Activated T-helper 9 cell treated with anti-CD3 and anti-CD28 coated beads, Interleukin-2, amount 50 U/mL, for 16 hours (primary cell): ENCODE data around the gene CEP152.
"Not testable (repeated sequence)": the region's sequence is repeated elsewhere in the genome, so short reads cannot be mapped to it uniquely, and the experiment has no call there.

Experiments
- DNase-seq: peaks from one replicate; pipeline ENCODE4 v3.0.0-alpha.2; 2020; ENCODE audit warnings: low read depth

CEP152 gene

DNA sequence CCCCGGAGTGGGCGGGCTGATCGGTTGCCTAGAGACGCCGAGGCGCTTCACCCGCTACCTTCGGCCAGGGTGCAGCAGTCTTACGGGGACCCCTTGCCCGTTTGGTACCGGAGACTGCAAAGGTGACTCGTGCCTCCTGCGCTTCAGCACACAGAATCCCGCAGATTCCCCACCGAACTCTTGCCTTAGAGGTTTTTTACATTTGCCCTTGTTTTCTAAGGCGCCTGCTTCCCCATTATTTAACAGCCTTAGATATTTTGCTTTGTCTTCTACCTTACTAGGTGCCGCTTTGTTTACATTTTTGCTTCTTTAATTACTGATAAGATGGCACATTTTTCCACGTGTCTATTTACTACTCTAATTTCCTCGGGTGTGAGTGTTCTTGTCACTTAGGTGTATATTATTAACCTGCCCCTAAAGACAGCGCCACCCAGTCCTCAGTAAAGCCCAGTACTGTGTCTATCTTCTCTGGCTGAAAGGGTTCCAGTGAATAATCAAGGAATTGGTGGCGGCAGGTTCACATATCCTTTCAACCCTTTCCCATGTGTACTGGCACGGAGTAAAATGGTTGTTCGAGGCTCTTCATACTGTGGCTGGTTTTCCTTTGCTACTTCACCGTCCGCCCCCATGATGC is 573 bp upstream of the CEP152 start:
- DNase-seq: no peak

DNA sequence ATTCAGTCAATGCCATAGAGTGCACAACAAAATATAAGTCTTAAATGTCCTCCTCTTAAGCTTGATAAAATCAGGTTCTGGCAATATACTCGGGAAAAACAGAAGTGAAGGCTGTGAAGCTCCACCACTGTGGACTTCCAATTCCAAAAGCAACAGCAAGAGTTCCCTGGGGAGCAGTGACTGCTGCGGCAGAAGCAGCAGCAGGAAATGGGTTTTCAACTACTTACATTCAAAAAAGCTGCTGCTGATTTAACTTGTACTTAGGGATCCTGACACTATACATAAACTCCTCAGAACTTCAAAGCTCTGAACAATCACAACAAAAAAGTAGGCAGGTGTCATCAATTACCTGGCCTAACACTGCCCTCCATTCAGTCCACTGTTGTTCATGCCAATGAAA is 4.7 kb downstream of the CEP152 start:
- no peak for DNase-seq

DNA sequence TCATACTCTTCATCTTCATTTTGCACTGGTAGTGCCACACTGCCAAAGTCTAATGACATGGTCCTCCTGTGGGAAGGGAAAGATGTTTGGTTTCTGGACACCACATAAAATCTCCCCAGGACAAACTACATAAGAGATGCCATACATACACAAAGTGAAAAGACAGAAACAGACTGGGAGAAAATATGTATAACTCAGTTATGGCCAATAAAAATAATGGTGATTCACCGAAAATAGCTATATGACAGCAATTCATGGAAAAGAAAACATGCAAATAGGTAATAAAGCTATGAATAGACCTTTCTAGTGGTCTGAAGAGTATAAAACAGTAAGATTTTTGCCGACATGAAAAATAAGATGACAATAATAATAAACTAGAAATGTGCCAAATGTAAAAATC is 5.3 kb downstream of the CEP152 start:
- no peak for DNase-seq

DNA sequence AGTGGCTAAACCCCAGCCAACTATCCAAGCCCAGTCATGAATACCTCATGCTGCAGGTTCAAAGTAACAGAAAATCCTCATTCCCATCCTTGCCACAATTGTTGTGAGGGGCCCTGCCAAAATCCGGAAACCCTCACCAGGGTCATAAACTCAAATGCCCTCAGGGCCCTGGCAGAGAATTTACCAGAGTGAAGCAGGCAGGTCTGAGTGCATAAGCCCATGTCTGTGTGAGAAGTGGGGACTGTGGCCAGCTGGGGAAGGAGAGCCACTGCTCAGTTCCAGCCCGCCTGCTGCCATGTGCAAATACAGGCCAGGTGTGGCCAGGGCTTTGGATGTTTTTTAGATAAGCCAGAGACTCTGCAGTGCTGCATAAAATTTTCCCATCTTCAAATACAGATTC is 7.0 kb downstream of the CEP152 start:
- DNase-seq: no peak

DNA sequence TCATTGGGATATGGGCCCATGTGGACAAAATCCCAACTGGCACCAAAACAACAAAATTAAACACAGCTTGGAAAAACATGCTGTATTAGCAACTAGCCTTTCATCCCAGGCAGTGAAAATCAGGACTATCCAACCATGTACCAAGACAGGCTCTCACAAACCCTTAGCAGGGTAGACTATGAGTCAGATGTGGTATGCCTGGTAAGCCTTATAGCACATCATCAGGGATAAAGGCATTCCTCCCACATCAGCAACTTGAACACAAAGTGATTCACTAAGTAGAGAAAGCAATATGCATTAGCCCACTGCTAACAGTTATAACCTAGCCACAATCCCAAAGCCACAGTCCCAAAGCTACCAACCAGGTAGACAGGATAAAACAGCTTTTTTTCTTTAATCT is 8.0 kb downstream of the CEP152 start:
- DNase-seq: no peak

DNA sequence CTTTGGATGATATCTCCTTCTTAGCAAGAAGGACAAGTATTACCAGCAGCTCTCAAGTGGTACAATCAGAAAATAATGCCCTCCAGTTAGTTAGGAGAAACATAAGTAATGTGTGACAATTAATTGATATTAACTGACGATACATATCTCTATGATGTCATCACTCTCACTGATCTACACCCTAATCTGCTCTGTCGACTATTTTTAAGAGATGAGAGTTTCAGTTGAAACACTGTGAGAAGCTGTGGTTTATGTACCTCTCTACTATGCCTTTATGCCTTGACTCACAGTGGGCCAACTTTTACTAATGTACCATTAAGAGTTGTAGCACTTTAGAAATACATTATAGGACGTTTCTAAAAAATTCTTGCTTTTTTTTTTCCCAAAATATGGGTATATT is 8.6 kb downstream of the CEP152 start:
- no peak for DNase-seq

DNA sequence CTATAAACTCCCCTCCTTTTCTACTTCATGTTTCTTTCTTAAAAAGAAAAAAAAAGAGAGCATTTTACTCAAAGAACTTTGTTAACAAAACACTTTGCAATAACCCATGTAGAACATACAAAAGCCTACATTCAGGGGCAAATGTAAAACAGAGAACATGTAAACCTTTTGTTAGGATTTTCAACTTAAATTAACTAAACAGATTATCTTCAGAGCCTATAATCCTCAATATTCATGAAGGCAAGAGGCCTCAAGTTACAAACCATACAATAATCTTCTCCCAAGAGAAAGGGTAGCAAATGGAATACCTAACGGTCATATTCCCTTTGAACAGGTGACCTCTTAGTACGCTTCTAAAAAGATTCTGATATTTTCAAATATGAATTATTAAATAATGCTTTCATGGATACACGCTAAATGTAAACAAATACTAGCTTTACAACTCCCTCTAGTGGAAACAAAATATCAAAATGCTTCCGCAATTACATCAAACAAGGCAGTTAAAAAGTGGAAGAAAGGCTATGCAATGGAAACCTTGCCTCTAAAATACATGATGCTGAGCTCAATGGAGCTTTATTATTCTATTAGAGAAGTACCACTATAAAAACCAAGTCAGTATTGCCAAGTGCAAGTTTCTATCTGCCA is 9.9 kb downstream of the CEP152 start:
- DNase-seq: no peak

DNA sequence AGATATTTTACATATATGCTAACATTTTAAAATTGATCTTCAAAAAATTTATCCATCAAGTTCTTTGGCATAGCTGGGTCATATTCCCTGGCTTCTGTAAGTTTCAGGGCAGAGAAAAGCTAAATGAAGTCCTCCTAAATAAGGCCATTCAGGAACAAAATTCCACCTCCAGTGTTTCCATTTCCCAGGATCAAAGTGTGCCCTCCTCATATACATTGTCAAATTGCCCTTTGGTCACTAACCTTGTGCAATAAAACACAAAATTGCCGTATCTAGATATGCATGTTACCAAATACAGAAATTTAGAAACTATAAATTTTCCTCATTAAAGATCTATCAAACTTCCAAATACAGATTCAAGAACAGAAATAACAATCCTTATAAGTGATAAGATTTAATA is 10.6 kb downstream of the CEP152 start:
- DNase-seq: no peak

DNA sequence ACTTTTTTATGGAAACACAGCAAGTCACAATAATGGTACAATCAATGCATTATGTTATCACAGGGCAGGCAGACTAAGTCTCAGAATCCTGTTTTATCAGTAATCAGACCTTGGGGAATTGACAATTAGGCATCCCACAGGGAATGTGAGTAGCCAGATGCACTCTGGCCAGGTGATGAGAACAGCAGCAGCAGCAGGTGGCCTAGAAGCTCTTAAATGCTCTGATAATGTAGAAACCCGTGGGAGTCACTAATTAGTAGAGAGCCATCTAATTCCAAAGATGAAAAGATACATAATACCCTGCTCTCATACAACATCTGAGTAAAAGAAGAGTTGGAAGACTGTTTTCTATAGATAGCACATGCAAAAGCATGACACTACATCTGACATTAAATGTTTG is 12.6 kb downstream of the CEP152 start:
- no peak for DNase-seq

DNA sequence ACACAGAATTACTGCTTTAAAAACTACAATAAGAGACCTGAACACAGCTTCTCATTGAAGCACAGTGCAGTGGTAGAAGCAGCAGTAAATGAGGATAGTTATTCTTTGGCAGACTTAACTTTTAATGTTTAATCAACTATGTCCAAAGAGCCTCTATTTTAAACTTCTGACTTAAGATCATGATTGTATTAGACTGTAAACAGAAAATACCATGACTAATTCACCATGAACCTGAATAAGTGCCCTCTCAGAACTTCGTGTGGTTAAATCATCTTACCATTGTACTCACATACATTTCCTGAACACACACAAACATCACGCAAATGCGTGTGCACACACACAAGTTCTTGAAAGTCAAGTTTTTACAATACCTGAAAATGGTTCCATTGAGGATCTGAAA is 13.9 kb downstream of the CEP152 start:
- DNase-seq: no peak

DNA sequence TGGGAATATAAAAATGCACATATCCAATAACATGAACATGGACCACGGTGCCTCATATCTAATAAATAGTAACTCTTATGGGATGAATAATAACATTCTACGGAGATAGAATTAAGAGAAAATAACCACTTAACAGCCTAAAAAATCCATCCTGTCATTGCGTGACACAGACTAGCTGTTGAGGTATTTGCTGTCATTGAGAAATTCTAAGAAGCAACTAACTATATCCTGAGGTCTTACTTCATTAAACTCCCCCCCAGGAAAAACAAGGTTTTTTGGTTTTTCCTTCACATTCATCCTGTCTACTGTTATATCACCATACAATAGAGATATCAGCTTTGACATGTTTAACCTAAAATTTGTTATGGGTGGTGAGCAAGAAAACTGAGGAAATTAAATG is 14.3 kb downstream of the CEP152 start:
- no peak for DNase-seq

DNA sequence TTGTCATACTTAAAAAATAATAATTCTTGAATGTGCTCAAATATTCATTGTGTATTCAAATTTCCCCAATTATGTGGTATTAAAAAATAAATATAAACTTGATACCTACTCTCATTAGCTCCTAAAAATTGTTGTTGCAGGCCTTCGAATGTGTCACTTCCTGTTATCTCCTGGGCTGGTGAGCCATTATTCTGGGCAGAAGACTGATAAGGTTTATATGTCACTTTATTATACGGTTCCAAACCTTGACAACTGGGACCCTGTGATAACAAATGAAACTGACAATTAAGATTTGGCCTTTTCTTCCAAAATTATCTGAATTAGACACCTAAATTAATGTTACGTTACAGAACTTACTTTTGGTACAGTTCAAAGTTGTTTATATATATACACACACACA is 15.0 kb downstream of the CEP152 start:
- DNase-seq: no peak

DNA sequence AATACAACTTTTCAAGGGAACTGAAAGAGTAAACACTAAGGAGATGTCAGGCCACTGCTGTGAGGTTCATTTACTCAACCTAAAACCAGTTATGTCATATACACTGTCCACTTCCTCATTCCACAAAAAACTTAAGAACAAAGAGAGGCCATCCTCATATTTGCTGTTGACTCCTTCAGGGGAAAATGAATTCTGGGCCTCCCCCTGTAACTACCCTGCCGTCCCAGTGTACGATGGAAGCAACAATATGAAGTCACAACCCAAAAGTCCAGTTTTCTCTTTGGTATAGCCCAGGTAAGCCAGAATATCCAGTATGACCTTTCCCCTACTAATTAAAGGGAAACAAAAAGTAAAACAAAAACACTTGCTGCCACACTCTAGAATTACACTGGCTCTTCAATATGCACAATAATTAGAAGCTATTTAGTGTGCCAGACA is 16.2 kb downstream of the CEP152 start:
- no peak for DNase-seq

DNA sequence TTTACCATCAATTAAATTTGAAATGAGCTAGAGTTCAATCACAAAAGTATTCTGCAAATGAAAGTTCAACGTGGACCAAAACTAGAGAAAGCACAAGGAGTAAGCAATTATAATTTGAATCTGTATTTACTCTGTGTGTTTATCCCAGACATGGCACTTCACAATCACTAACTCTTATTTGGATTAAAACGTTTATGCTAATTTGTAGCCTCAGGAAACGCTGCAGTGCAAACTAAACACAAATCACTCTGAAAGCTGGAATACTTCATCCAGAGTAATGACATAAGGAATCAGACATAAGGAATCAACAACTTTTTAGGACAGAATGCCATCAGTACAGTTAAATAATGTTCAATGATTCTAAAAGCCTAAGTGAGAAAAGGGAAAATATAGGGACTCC is 18.5 kb downstream of the CEP152 start:
- DNase-seq: no peak

DNA sequence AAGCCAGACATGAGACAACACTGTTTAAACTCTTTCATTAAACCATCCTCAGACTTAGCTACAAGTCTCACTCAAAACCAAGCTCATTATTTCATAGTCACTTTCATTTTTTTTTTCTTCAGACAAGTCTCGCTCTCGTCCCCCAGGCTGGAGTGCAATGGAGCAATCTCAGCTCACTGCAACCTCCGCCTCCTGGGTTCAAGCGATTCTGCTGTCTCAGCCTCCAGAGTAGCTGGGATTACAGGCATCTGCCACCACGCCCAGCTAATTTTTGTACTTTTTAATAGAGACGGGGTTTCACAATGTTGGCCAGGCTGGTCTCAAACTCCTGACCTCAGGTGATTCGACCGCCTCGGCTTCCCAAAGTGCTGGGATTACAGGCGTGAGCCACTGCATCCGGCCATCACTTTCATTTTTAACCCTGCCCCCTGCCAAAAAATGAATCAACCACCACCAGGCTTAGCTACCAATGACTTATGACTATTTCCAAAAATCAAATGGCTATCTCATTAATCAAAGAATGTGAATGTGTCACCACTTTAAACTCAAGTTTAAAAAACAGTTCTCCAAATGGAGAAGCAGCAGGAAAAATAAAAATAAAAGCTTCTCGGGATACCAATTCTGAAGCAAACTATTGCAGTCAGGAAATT is 20.3 kb downstream of the CEP152 start:
- DNase-seq: not testable (repeated sequence)

DNA sequence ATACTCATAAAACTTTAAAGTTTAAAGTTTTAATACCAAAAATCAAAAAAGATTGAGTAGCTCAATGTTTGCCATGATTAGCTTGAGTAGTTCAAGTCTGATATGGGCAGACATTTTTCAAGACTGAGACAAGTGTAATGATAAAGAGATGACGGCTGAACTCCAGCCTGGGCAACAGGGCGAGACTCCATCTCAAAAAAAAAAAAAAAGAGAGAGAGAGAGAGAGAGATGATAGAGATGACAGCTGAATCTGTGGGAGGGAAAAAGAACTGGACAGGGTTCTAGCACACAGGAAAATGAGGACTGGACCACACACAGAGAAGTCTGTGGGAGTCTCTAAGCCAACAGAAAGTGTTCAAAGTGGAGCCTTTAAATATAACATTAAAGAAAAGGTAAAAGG is 25.2 kb downstream of the CEP152 start:
- no peak for DNase-seq

DNA sequence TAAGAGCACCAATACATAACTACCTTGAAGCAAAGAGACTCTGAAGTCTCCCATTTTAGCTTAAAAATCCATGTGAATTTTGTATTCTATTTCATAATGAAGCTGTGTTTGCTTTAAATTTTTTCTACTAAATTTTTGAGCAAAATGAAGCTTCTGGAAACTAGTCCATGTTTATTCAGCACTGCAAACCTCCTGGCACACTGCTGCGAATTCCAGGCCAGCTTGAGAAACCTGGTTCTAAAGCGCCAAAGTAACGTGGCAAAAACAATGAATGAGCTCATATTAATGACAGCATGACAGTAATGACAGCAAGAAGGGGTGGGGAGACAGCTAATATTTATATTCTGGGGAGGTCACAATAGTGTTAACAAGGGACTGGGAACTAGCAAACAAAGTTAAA is 25.7 kb downstream of the CEP152 start:
- no peak for DNase-seq

DNA sequence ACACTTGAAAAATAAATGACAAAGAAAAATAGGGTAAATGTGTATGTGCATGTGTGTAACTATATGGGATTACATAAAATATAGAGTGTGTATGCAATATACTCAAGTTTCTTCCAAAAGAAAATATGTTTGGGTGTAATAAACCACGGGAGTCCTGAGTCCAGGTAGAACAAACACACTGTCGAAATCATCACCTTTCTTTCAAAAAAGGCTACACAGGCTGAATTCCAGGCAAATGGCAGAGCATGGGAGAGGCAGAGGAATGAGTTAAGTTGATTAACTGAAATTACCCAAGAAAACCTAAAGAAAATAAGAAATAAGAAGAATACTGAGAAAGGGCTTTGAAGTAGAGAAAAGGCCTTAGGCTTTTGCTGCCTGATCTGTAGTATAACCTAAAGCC is 26.1 kb downstream of the CEP152 start:
- DNase-seq: no peak

DNA sequence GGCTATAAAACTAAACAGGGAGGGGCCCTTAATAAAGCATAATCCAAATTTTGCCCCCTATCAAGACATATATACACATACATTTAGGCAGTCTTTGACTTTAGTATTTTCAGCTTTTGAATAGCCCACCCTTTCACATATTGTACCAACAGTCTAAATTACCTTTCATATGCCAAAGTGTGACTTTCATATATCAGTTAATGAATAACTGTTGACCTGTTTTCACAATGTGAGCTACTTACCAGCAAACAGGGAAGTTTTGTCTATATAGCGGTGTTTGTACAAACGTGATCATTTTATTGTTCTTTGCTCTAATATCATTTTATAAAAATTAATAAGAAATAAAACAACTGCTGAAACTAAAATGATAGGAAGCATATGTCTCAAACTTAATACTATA is 28.0 kb downstream of the CEP152 start:
- DNase-seq: no peak

DNA sequence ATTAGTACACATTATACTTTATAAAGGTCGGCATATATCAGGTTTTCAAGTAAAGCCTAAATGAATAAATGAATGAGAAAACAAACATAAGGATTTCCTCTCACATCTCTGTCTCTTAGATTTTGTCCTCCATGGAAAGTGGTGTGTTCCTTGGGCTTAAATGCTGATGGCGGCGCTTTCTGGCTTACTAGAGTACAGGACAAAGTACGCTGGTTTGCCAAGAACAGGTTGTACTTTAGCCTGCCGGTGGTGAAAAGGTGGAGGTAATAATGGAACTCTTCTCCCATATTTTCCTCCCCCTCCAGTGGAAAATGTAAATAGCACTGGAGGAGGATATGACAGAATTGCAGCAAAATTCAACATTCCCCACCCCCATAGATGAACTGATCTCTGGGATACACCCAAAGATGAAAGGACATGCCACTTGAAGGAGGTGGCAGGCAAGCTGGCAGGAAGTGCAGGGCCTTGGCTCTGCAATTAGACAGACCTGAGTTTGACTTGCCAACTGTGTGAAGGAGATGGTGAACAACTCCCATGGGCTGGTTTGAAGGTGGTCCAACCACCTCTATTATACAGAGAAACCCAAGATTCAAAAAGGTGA is 29.3 kb downstream of the CEP152 start:
- no peak for DNase-seq

DNA sequence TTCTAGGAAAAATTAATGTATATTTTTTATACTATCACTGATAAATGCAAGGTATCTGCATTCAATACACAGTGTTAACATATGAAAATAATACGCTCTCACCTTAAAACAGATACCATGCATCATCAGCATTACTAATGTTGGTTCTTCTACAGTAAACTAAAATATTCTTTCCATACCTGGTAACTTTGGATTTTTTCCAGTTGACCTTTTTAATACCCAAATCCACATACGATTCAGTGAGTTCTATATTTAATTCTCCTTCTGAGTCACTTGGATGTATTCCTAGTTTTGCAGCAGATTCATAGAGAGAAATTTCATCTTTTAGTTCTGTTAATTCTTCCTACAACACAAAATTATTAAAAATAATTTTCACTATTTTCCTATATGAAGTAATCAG is 29.9 kb downstream of the CEP152 start:
- DNase-seq: no peak

DNA sequence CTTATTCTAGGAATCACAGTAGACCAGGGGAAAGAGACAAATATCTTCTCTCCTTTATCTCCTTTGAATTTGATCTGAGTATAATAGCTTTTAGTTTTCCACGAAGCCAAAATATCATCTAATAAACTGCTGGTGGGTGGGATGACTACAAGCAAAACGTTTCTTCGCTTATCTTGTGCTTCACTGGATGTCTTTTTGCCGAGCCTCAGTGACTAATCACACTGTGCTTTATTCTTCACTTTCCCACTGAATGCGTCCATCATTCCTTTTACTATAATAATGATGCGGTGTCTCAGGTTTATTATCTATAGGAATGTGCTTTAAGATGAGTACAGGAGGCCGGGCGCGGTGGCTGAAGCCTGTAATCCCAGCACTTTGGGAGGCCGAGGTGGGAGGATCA is 32.5 kb downstream of the CEP152 start:
- DNase-seq: no peak

DNA sequence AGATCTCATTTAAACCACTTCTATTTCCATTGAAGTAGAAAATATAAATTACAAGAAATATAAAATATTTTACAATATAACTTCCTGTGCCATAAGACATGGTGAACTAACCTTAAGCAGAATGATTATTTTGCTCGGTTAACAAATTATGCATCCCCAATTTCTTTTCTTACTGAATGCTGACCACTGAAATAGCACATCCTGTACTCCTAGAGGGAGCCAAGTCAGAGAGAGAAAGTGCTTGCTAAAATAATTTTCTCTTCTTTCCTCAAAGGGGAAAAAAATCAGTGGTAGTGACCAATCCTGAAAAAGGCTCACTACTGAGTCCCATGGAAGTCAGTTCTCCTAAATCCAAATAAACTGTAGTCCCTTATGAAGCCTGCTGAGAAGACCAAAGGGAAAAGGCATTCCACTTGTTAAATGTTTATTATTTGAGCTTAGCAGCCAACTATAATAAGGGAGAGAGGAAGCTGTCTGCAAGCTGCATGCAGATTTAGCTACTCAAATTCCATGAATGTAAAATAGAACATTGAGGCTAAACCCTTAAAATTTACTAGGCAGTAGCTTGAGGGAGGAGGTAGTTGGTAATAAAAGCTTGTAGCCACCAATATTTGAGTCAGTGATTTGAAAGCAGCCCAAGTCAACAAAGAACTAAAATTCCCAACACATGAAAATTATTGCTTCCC is 33.1 kb downstream of the CEP152 start:
- no peak for DNase-seq
